DOHH2 (cell line): ENCODE measurements around the gene LMO7.

Source experiments
- H3F3A ChIP-seq: fragments of 200-600 bp; sonication (generic), shearing (Covaris generic); 2 replicates; pipeline ENCODE4 v1.6.0; 2016; ENCODE audit warnings: antibody characterized with exemption, mild to moderate bottlenecking; ENCODE audit not compliant: control insufficient read depth, insufficient read depth
- H3K27ac ChIP-seq: fragments of 200-600 bp; sonication (generic); 2 replicates; pipeline ENCODE4 v1.5.1; 2014; ENCODE audit warnings: low read depth, mild to moderate bottlenecking, low read length, moderate library complexity
- H3K27me3 ChIP-seq: fragments of 200-600 bp; sonication (generic); 2 replicates; pipeline ENCODE4 v1.6.1; 2014; ENCODE audit warnings: mild to moderate bottlenecking, low read length, mixed read lengths; ENCODE audit not compliant: control insufficient read depth
- H3K36me3 ChIP-seq: fragments of 200-600 bp; sonication (generic); 2 replicates; pipeline ENCODE4 v1.6.1; 2014; ENCODE audit warnings: mild to moderate bottlenecking, low read length, moderate library complexity, mixed read lengths; ENCODE audit not compliant: control insufficient read depth
- H3K4me1 ChIP-seq: fragments of 200-600 bp; sonication (generic); 2 replicates; pipeline ENCODE4 v1.6.1; 2014; ENCODE audit warnings: mild to moderate bottlenecking, low read length, mixed read lengths; ENCODE audit not compliant: control insufficient read depth
- H3K4me2 ChIP-seq: fragments of 200-600 bp; sonication (generic); 2 replicates; pipeline ENCODE4 v1.6.0; 2014; ENCODE audit warnings: mild to moderate bottlenecking, low read length, moderate library complexity
- H3K4me3 ChIP-seq: fragments of 200-600 bp; sonication (generic); 2 replicates; pipeline ENCODE4 v1.5.1; 2014; ENCODE audit warnings: mild to moderate bottlenecking, low read length, mixed read lengths
- H3K79me2 ChIP-seq: fragments of 200-600 bp; sonication (generic); 2 replicates; pipeline ENCODE4 v1.6.1; 2014; ENCODE audit warnings: mild to moderate bottlenecking, low read length, mixed read lengths; ENCODE audit not compliant: control insufficient read depth
- H3K9me2 ChIP-seq: fragments of 200-600 bp; sonication (generic); replicated peaks from 2 replicates; pipeline ENCODE4 v1.6.1; 2014; ENCODE audit warnings: mild to moderate bottlenecking, low read length, mixed read lengths; ENCODE audit not compliant: control insufficient read depth
- H3K9me3 ChIP-seq: fragments of 200-600 bp; sonication (generic); 2 replicates; pipeline ENCODE4 v1.6.1; 2014; ENCODE audit warnings: antibody characterized with exemption, low read length, mixed read lengths; ENCODE audit not compliant: control insufficient read depth, insufficient read depth
- H4K20me1 ChIP-seq: fragments of 200-600 bp; sonication (generic); 2 replicates; pipeline ENCODE4 v1.6.0; 2014; ENCODE audit warnings: low read depth, mild to moderate bottlenecking, antibody characterized with exemption, low read length, moderate library complexity; ENCODE audit not compliant: control insufficient read depth, insufficient read depth
- CTCF ChIP-seq: fragments of 200-600 bp; sonication (generic); IDR thresholded peaks from one replicate; pipeline ENCODE4 v1.5.1; 2014; ENCODE audit warnings: antibody characterized with exemption, mild to moderate bottlenecking, low read depth, low read length; ENCODE audit not compliant: poor library complexity, severe bottlenecking
- EZH2phosphoT487 ChIP-seq: fragments of 200-600 bp; sonication (generic); IDR thresholded peaks from 2 replicates; pipeline ENCODE4 v1.6.1; 2017; ENCODE audit warnings: borderline replicate concordance, mild to moderate bottlenecking, antibody characterized with exemption, low read length, moderate library complexity, mixed read lengths

LMO7 gene

GRCh38 chr13:75736173-75736572 lies 100.0 kb downstream of the LMO7 start:
- Histone ChIP-seq H3K4me2 (no peak overlapping the region), H3F3A (no peaks in the 10 kb centered on the region), H3K27ac (no peak overlapping the region), H3K36me3 (no peaks in the 10 kb centered on the region), H3K79me2 (no peaks in the 10 kb centered on the region), H3K9me2 (no peaks in the 10 kb centered on the region), H3K4me1 (no peaks in the 10 kb centered on the region), H3K9me3 (no peaks in the 10 kb centered on the region), H3K4me3 (no peak overlapping the region), H4K20me1 (no peaks in the 10 kb centered on the region), H3K27me3 (no peaks in the 10 kb centered on the region)
- TF ChIP-seq CTCF (no peak), EZH2phosphoT487 (no peak)

GRCh38 chr13:75738841-75739240 lies 102.7 kb downstream of the LMO7 start:
- Histone ChIP-seq H3K4me2 (no peak overlapping the region), H3K79me2 (no peaks in the 10 kb centered on the region), H3K4me1 (no peaks in the 10 kb centered on the region), H3K27me3 (no peaks in the 10 kb centered on the region), H3K9me3 (no peaks in the 10 kb centered on the region), H3K27ac (no peak overlapping the region), H3F3A (no peaks in the 10 kb centered on the region), H4K20me1 (no peaks in the 10 kb centered on the region), H3K4me3 (no peak overlapping the region), H3K36me3 (no peaks in the 10 kb centered on the region), H3K9me2 (no peaks in the 10 kb centered on the region)
- TF ChIP-seq CTCF (no peak), EZH2phosphoT487 (no peak)

GRCh38 chr13:75739244-75739868 lies 103.2 kb downstream of the LMO7 start:
- Histone ChIP-seq H3K4me2 (no peak overlapping the region), H3K4me3 (no peak overlapping the region), H3K27me3 (no peaks in the 10 kb centered on the region), H3K36me3 (no peaks in the 10 kb centered on the region), H3K9me2 (no peaks in the 10 kb centered on the region), H3K79me2 (no peaks in the 10 kb centered on the region), H3K9me3 (no peaks in the 10 kb centered on the region), H3F3A (no peaks in the 10 kb centered on the region), H4K20me1 (no peaks in the 10 kb centered on the region), H3K27ac (no peak overlapping the region), H3K4me1 (no peaks in the 10 kb centered on the region)
- TF ChIP-seq CTCF: no peak
- no peak for TF ChIP-seq EZH2phosphoT487
